Measurements from ENCODE around the gene EYS.

The EYS gene

DNA sequence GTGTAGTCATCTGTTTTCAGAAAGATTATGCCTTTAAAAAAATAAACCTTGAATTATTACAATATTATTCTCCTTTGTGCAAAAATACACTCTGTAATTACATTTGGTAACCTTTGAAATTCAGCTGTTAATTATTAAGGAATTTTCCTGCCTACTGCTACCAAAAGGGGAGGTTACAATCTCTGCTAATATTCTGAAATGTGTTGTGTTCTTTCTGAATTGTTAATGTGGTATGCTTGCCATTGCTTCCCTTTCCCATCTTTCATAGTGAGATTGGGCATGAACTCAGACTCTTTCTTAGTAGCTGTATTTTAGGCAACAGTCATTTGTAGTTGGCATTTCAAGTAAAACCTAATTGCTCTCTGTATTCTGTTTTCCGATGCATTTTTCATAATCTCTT, 1998.4 kb downstream of the EYS start:
- DNase-seq: no peak
- CTCF ChIA-PET: no interaction called here
- peaks cover 69% of the 10 kb centered on the region for H3K36me3 Mint-ChIP-seq

DNA sequence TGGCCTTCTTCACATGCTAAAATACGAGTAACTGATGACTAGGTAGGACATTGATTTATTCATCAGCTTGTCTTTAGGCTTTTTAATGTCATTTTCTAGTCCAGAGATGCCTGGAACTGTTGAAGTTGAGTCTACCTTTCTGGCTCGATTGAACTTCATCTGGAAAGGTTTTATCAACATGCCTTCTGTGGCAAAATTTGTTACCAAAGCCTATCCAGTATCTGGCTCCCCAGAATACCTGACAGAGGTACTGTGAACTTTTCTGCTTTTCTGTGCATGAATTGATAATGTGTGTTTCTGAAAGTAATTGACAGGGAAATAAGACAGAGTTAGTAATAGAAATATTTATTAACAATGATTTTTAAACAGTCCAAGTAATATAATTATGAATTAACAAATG, 2000.4 kb downstream of the EYS start:
- peaks cover 61% of the 10 kb centered on the region for H3K36me3 Mint-ChIP-seq

More for the DNA sequence above, 1998.4 kb downstream of the EYS start:
- Mint-ChIP-seq H3K4me3 (no peak overlapping the region), H3K27ac (no peak overlapping the region), H3K9me3 (no peaks in the 10 kb centered on the region), H3K27me3 (no peaks in the 10 kb centered on the region), H3K4me1 (peaks cover 15% of the 10 kb centered on the region)

GRCh38 chr6:63705707-63706106, 2001.3 kb downstream of the EYS start:
- peaks cover 15% of the 10 kb centered on the region for H3K4me1 Mint-ChIP-seq
- peak overlapping the region; percentile 37 for H3K27ac Mint-ChIP-seq
- H3K9me3 Mint-ChIP-seq: no peaks in the 10 kb centered on the region
- no peaks in the 10 kb centered on the region for H3K27me3 Mint-ChIP-seq
- peaks cover 55% of the 10 kb centered on the region for H3K36me3 Mint-ChIP-seq
- CTCF ChIA-PET: no interaction called here
- H3K4me3 Mint-ChIP-seq: no peak overlapping the region
- DNase-seq: no peak

More for the DNA sequence above, 2000.4 kb downstream of the EYS start:
- no peak for DNase-seq
- no peaks in the 10 kb centered on the region for H3K9me3 Mint-ChIP-seq
- peaks cover 15% of the 10 kb centered on the region for H3K4me1 Mint-ChIP-seq
- CTCF ChIA-PET: no interaction called here
- no peaks in the 10 kb centered on the region for H3K27me3 Mint-ChIP-seq
- no peak overlapping the region for H3K4me3 Mint-ChIP-seq
- H3K27ac Mint-ChIP-seq: no peak overlapping the region

GRCh38 chr6:63690221-63690620, 2016.8 kb downstream of the EYS start:
- no peak overlapping the region for H3K27ac Mint-ChIP-seq
- DNase-seq: no peak
- H3K4me1 Mint-ChIP-seq: peaks cover 9% of the 10 kb centered on the region
- no peaks in the 10 kb centered on the region for H3K9me3 Mint-ChIP-seq
- CTCF ChIA-PET: interaction anchor here (0.9 to 1.4 kb wide), 4 partner anchors 9 to 337 kb away, joined by 3 to 5 read pairs (median 3); no protein-coding TSS in a partner anchor
- H3K4me3 Mint-ChIP-seq: no peak overlapping the region
- no peaks in the 10 kb centered on the region for H3K27me3 Mint-ChIP-seq
- peaks cover 23% of the 10 kb centered on the region for H3K36me3 Mint-ChIP-seq

GRCh38 chr6:63689421-63689820, 2017.6 kb downstream of the EYS start:
- H3K36me3 Mint-ChIP-seq: peaks cover 23% of the 10 kb centered on the region
- CTCF ChIA-PET: interaction anchor here (0.9 to 1.4 kb wide), 4 partner anchors 10 to 337 kb away, joined by 3 to 5 read pairs (median 3); no protein-coding TSS in a partner anchor
- no peak for DNase-seq
- H3K4me1 Mint-ChIP-seq: peaks cover 10% of the 10 kb centered on the region
- no peak overlapping the region for H3K4me3 Mint-ChIP-seq
- no peaks in the 10 kb centered on the region for H3K9me3 Mint-ChIP-seq
- no peaks in the 10 kb centered on the region for H3K27me3 Mint-ChIP-seq
- H3K27ac Mint-ChIP-seq: no peak overlapping the region

GRCh38 chr6:63685446-63686379, 2021.3 kb downstream of the EYS start:
- no peaks in the 10 kb centered on the region for H3K27me3 Mint-ChIP-seq
- peaks cover 14% of the 10 kb centered on the region for H3K4me1 Mint-ChIP-seq
- peaks cover 39% of the 10 kb centered on the region for H3K36me3 Mint-ChIP-seq
- CTCF ChIA-PET: interaction anchor here (0.7 kb wide), 1 partner anchor 18 kb away, joined by 3 read pairs; no protein-coding TSS in a partner anchor
- no peaks in the 10 kb centered on the region for H3K9me3 Mint-ChIP-seq
- H3K27ac Mint-ChIP-seq: peak overlapping the region; percentile 33
- H3K4me3 Mint-ChIP-seq: no peak overlapping the region
- DNase-seq: no peak

- no peaks in the 10 kb centered on the region for H3K9me3 Mint-ChIP-seq
- peaks cover 11% of the 10 kb centered on the region for H3K4me1 Mint-ChIP-seq
- no peak for DNase-seq
- peaks cover 50% of the 10 kb centered on the region for H3K36me3 Mint-ChIP-seq
- no peak overlapping the region for H3K27ac Mint-ChIP-seq
- no peak overlapping the region for H3K4me3 Mint-ChIP-seq
- CTCF ChIA-PET: no interaction called here
- H3K27me3 Mint-ChIP-seq: no peaks in the 10 kb centered on the region
Measured at GRCh38 chr6:63683071-63683603, 2023.9 kb downstream of the EYS start.

DNA sequence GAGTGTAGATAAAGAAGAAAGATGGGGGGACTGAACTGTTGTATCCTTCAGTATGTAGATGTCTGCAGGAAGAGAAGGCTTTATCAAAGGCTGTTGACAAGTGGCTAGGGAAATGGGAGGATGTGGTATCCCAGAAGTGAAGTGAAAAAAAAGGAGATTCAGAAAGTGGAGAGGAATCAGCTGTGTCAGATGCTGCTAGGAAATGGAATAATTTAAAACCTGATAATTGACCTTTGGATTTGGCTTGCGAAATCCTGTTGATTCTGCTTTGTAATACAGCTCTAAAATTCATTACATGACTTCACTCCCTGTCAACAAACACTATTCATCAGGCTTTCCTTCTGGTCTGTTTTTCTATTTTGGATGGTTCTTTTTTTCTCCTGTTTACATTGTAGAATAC, 2029.7 kb downstream of the EYS start:
- no peaks in the 10 kb centered on the region for H3K27me3 Mint-ChIP-seq
- CTCF ChIA-PET: no interaction called here
- no peaks in the 10 kb centered on the region for H3K4me1 Mint-ChIP-seq
- H3K4me3 Mint-ChIP-seq: no peak overlapping the region
- no peaks in the 10 kb centered on the region for H3K9me3 Mint-ChIP-seq
- no peak for DNase-seq
- H3K36me3 Mint-ChIP-seq: peaks cover 25% of the 10 kb centered on the region
- H3K27ac Mint-ChIP-seq: no peak overlapping the region

DNA sequence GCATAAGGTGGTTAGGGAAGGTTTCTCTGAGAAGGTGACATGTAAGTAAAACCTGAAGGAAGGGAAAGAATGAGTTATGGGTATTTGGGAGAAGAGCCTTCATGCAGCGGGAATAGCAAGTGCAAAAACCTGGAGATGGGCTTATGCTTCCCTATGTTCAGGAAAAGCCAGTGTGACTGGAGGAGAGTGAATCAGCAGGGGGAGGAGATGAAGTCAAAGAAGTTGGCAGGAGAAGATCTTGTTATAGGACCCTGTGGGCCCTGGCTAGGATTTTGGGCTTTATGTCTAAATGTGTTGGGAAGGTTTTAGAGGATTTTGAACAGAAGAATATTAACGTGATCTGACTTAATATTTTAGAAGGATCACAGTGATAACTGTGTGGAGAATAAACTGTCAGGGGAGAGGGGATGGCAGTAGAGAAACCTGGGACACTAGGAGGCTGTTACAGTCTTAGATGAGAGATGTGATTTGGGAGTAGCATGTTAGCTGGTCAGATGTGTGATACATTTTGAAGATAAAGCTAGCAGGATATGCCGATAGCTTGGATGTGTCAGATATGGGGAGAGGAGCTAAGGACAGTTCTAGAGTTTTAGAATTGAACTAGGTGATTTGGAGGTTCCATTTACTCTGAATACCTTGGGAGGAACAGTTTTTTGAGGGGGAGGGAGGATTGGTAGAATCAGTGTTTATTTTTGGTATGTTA, 2030.5 kb downstream of the EYS start:
- H3K4me3 Mint-ChIP-seq: no peak overlapping the region

GRCh38 chr6:63675138-63675537, 2031.9 kb downstream of the EYS start:
- H3K27me3 Mint-ChIP-seq: no peaks in the 10 kb centered on the region
- H3K27ac Mint-ChIP-seq: no peak overlapping the region
- no peaks in the 10 kb centered on the region for H3K4me1 Mint-ChIP-seq
- CTCF ChIA-PET: no interaction called here
- no peak overlapping the region for H3K4me3 Mint-ChIP-seq
- peaks cover 10% of the 10 kb centered on the region for H3K36me3 Mint-ChIP-seq
- H3K9me3 Mint-ChIP-seq: no peaks in the 10 kb centered on the region
- no peak for DNase-seq

More for the DNA sequence above, 2030.5 kb downstream of the EYS start:
- H3K36me3 Mint-ChIP-seq: peaks cover 22% of the 10 kb centered on the region
- no peak for DNase-seq
- no peak overlapping the region for H3K27ac Mint-ChIP-seq
- H3K4me1 Mint-ChIP-seq: no peaks in the 10 kb centered on the region
- H3K9me3 Mint-ChIP-seq: no peaks in the 10 kb centered on the region
- no peaks in the 10 kb centered on the region for H3K27me3 Mint-ChIP-seq
- CTCF ChIA-PET: no interaction called here

- CTCF ChIA-PET: no interaction called here
- no peaks in the 10 kb centered on the region for H3K9me3 Mint-ChIP-seq
- no peak overlapping the region for H3K27ac Mint-ChIP-seq
- no peak overlapping the region for H3K4me3 Mint-ChIP-seq
- DNase-seq: no peak
- H3K4me1 Mint-ChIP-seq: no peaks in the 10 kb centered on the region
- peaks cover 6% of the 10 kb centered on the region for H3K36me3 Mint-ChIP-seq
- no peaks in the 10 kb centered on the region for H3K27me3 Mint-ChIP-seq
Measured at GRCh38 chr6:63674635-63675034, 2032.4 kb downstream of the EYS start.

GRCh38 chr6:63673692-63674091, 2033.3 kb downstream of the EYS start:
- no peaks in the 10 kb centered on the region for H3K4me1 Mint-ChIP-seq
- H3K4me3 Mint-ChIP-seq: no peak overlapping the region
- peaks cover 3% of the 10 kb centered on the region for H3K36me3 Mint-ChIP-seq
- H3K27me3 Mint-ChIP-seq: no peaks in the 10 kb centered on the region
- CTCF ChIA-PET: no interaction called here
- no peak for DNase-seq
- H3K27ac Mint-ChIP-seq: no peak overlapping the region
- no peaks in the 10 kb centered on the region for H3K9me3 Mint-ChIP-seq

GRCh38 chr6:63672582-63673129, 2034.4 kb downstream of the EYS start:
- no peaks in the 10 kb centered on the region for H3K4me1 Mint-ChIP-seq
- peaks cover 3% of the 10 kb centered on the region for H3K36me3 Mint-ChIP-seq
- no peak overlapping the region for H3K4me3 Mint-ChIP-seq
- H3K27ac Mint-ChIP-seq: no peak overlapping the region
- DNase-seq: no peak
- no peaks in the 10 kb centered on the region for H3K9me3 Mint-ChIP-seq
- no peaks in the 10 kb centered on the region for H3K27me3 Mint-ChIP-seq
- CTCF ChIA-PET: no interaction called here

DNA sequence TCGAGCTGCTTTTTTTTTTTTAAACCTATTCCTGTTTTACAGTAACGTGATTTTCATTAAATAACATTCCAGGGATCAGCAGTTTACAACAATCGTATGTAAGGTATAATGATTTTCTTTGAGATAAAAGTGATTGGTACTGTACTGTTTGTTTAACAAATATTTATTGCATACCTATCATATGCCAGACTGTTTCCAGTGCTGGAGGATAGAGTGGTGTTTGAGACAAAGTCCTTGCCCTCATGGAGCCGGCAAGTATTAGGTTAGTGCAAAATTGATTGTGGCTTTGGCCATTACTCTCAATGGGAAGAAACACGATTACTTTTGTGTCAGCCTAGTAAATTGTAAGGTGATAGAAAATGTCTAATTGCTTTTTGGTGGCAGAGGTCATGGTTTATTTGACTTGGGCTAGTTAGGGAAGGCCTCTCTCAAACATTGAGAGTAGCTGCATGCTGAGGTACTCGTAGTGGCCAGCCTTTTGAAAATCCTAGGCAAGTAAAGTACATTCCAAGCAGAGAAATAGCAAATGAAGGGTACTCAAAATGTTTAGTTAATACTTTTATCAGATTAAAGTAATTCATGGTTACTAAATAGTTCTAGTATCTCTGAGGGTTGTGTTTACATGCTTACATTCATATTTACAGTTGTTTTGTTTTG, 2035.8 kb downstream of the EYS start:
- H3K27ac Mint-ChIP-seq: no peak overlapping the region
- no peaks in the 10 kb centered on the region for H3K27me3 Mint-ChIP-seq
- H3K4me3 Mint-ChIP-seq: no peak overlapping the region
- no peak for DNase-seq
- no peaks in the 10 kb centered on the region for H3K4me1 Mint-ChIP-seq
- CTCF ChIA-PET: no interaction called here
- H3K9me3 Mint-ChIP-seq: no peaks in the 10 kb centered on the region
- H3K36me3 Mint-ChIP-seq: peaks cover 3% of the 10 kb centered on the region

Data from activated naive CD4-positive, alpha-beta T cell treated with anti-CD3 and anti-CD28 coated beads, Interleukin-2, amount 10 ng/mL, durations not matched to agents 7 days and 5 days (primary cell).